Smooth muscle cell (in vitro differentiated cells): ENCODE results near the gene SCRG1. TPM values are rescaled to one million over a fixed set of nuclear protein-coding genes. Genes with fewer than 3 reads are reported as not detected.

Experiments used
- DNase-seq: peaks from one replicate; lab custom pipeline; 2025; ENCODE audit not compliant: unreplicated experiment; lab: John Stamatoyannopoulos, UW
- H2AFZ ChIP-seq: fragments of 200-600 bp; sonication (generic); 2 replicates; pipeline ENCODE4 v1.6.0; 2016; ENCODE audit warnings: antibody characterized with exemption, low read depth, mild to moderate bottlenecking
- H3F3A ChIP-seq: fragments of 200-600 bp; sonication (generic); 2 replicates; pipeline ENCODE4 v1.6.0; 2017; ENCODE audit warnings: antibody characterized with exemption, low read depth
- H3K27ac ChIP-seq: fragments of 200-600 bp; sonication (generic); 2 replicates; pipeline ENCODE4 v1.5.1; 2016; ENCODE audit warnings: low read depth, mild to moderate bottlenecking
- H3K27me3 ChIP-seq: fragments of 200-600 bp; sonication (generic); 2 replicates; pipeline ENCODE4 v1.6.1; 2016; ENCODE audit warnings: low read depth, mild to moderate bottlenecking
- H3K36me3 ChIP-seq: fragments of 200-600 bp; sonication (generic); 2 replicates; pipeline ENCODE4 v1.5.1; 2016; ENCODE audit warnings: low read depth
- H3K4me1 ChIP-seq: fragments of 200-600 bp; sonication (generic); 2 replicates; pipeline ENCODE4 v1.5.1; 2016; ENCODE audit warnings: low read depth
- H3K4me2 ChIP-seq: fragments of 200-600 bp; sonication (generic); 2 replicates; pipeline ENCODE4 v1.6.0; 2016; ENCODE audit warnings: mild to moderate bottlenecking
- H3K4me3 ChIP-seq: fragments of 200-600 bp; sonication (generic); 2 replicates; pipeline ENCODE4 v1.5.1; 2016; ENCODE audit warnings: mild to moderate bottlenecking
- H3K79me2 ChIP-seq: fragments of 200-600 bp; sonication (generic); 2 replicates; pipeline ENCODE4 v1.6.0; 2016; ENCODE audit warnings: low read depth, mild to moderate bottlenecking
- H3K9ac ChIP-seq: fragments of 200-600 bp; sonication (generic); 2 replicates; pipeline ENCODE4 v1.6.0; 2016; ENCODE audit warnings: low read depth
- H3K9me3 ChIP-seq: fragments of 200-600 bp; sonication (generic); replicated peaks from 2 replicates; pipeline ENCODE4 v1.5.1; 2016; ENCODE audit warnings: low read depth
- H4K20me1 ChIP-seq: fragments of 200-600 bp; sonication (generic); 2 replicates; pipeline ENCODE4 v1.6.0; 2016; ENCODE audit warnings: low read depth
- WGBS: methylation state at CpG from one replicate; pipeline ENCODE4 v1.1.7; 2016; ENCODE audit warnings: low lambda C conversion rate; 5-methylcytosine and 5-hydroxymethylcytosine counted together
- polyA plus RNA-seq: library from polyadenylated mRNA; unstranded; fragments of >200 nt; fragmentation: Nextera tagmentation; extraction: Ambion mirVana; gene quantifications from 2 replicates; pipeline ENCODE4 v1.2.1, GENCODE V29; 2016
- total RNA-seq: library from RNA; depleted of rRNA; stranded (reverse); fragments of >200 nt; gene quantifications from 2 replicates; pipeline ENCODE4 v1.2.3, GENCODE V29; 2014
- TF ChIP-seq, protein P1 (sequence below): fragments of 200-600 bp; sonication (generic); IDR thresholded peaks from 2 replicates; pipeline ENCODE4 v1.5.1; 2017; ENCODE audit warnings: borderline replicate concordance, mild to moderate bottlenecking, antibody characterized with exemption; ENCODE audit not compliant: insufficient read depth, poor library complexity, severe bottlenecking

Gene SCRG1
- total and polyA plus RNA-seq, 2 experiments from 2014 or later = 3.1 to 18.5 TPM

DNA sequence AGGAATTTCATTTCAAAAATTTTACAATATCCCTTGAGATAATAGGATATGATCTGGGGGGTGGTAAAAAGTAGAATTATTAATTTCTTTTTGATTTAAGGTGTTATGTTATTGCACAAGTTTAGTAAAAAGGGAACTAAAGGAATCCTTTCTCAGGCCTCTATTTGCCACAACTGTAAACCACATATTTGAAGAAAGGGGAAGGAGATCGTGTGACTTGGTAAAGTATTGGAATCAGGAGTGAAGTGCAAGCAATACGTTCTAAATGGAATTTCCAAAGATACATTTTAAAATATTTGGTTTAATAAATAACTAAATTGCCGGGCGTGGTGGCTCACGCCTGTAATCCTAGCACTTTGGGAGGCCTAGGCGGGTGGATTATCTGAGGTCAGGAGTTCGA lies 35.3 kb upstream of the SCRG1 start:
- Histone ChIP-seq H3K9me3 (no peaks in the 10 kb centered on the region), H3K9ac (no peak overlapping the region), H4K20me1 (no peaks in the 10 kb centered on the region), H3K79me2 (no peaks in the 10 kb centered on the region), H3K4me2 (no peak overlapping the region), H3K27ac (no peak overlapping the region), H3F3A (no peaks in the 10 kb centered on the region), H3K27me3 (no peaks in the 10 kb centered on the region), H2AFZ (no peak overlapping the region), H3K36me3 (no peaks in the 10 kb centered on the region), H3K4me3 (no peak overlapping the region), H3K4me1 (no peaks in the 10 kb centered on the region)
- TF ChIP-seq, protein P1, sequence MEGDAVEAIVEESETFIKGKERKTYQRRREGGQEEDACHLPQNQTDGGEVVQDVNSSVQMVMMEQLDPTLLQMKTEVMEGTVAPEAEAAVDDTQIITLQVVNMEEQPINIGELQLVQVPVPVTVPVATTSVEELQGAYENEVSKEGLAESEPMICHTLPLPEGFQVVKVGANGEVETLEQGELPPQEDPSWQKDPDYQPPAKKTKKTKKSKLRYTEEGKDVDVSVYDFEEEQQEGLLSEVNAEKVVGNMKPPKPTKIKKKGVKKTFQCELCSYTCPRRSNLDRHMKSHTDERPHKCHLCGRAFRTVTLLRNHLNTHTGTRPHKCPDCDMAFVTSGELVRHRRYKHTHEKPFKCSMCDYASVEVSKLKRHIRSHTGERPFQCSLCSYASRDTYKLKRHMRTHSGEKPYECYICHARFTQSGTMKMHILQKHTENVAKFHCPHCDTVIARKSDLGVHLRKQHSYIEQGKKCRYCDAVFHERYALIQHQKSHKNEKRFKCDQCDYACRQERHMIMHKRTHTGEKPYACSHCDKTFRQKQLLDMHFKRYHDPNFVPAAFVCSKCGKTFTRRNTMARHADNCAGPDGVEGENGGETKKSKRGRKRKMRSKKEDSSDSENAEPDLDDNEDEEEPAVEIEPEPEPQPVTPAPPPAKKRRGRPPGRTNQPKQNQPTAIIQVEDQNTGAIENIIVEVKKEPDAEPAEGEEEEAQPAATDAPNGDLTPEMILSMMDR = no peak
- DNase-seq = no peak
- WGBS = 95% methylated on average over 7 of the region's 7 CpGs

GRCh38 chr4:173433447-173433846 lies 34.5 kb upstream of the SCRG1 start:
- no peaks in the 10 kb centered on the region for H3K27me3 ChIP-seq
- H3K79me2 ChIP-seq = no peaks in the 10 kb centered on the region
- DNase-seq = no peak
- no peak overlapping the region for H3K27ac ChIP-seq
- no peak overlapping the region for H3K4me2 ChIP-seq
- no peak overlapping the region for H3K9ac ChIP-seq
- no peaks in the 10 kb centered on the region for H3K9me3 ChIP-seq
- no peaks in the 10 kb centered on the region for H3K4me1 ChIP-seq
- TF ChIP-seq, protein P1 = no peak
- H3K4me3 ChIP-seq = no peak overlapping the region
- no peaks in the 10 kb centered on the region for H4K20me1 ChIP-seq
- no peaks in the 10 kb centered on the region for H3K36me3 ChIP-seq
- 86% methylated on average over 3 of the region's 3 CpGs for WGBS
- no peaks in the 10 kb centered on the region for H3F3A ChIP-seq
- H2AFZ ChIP-seq = no peak overlapping the region

DNA sequence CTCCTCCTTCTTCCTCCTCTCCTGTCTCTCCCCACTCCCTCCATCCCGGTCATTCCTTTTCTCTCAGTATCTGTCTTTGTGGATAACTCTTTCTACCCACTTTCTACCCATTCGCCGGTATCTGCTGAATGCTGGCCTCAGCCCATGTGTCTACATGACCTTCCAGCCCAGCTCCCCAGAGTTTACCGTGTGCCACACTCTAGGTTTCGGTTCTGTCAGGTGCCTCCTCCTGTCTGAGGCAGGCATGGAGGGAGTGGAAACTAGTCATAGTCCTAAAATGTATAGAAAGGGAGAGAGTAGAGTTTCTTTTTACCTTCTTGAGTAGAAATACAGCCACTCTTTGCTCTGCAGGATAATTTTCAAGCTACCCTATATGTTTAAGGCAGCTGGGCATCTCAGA lies 33.5 kb upstream of the SCRG1 start:
- no peaks in the 10 kb centered on the region for H3K36me3 ChIP-seq
- no peak overlapping the region for H3K4me2 ChIP-seq
- 93% methylated on average over 5 of the region's 5 CpGs for WGBS
- TF ChIP-seq, protein P1 = no peak
- no peak for DNase-seq
- no peaks in the 10 kb centered on the region for H3K79me2 ChIP-seq
- H3K9ac ChIP-seq = no peak overlapping the region
- H3K27me3 ChIP-seq = no peaks in the 10 kb centered on the region
- H3K9me3 ChIP-seq = no peaks in the 10 kb centered on the region
- no peaks in the 10 kb centered on the region for H4K20me1 ChIP-seq
- no peak overlapping the region for H2AFZ ChIP-seq
- no peaks in the 10 kb centered on the region for H3K4me1 ChIP-seq
- no peaks in the 10 kb centered on the region for H3F3A ChIP-seq
- H3K4me3 ChIP-seq = no peak overlapping the region
- H3K27ac ChIP-seq = no peak overlapping the region

DNA sequence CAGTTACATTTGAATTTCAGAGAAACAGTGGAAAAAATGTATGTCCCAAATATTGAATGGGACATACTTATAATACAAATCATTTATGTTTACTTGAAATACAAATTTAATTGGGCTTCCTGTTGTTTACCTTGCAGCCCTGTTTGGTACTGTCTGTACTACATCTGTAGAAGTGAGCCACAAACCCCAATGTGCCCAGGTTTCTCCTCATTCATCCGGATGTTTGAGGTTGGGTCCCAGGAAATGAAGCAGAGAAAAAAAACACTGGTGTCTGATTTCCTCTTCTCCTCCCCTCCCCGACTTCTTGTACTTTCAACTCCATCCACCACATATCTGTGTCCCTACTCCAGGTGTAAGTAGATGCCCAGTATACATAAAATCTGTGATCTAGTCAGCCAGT lies 27.1 kb upstream of the SCRG1 start:
- Histone ChIP-seq H3K79me2 (no peaks in the 10 kb centered on the region), H3K27ac (no peak overlapping the region), H3K4me1 (no peaks in the 10 kb centered on the region), H3K4me2 (no peak overlapping the region), H4K20me1 (no peaks in the 10 kb centered on the region), H3F3A (peaks cover 10% of the 10 kb centered on the region), H3K9me3 (no peaks in the 10 kb centered on the region), H3K27me3 (no peaks in the 10 kb centered on the region), H3K36me3 (no peaks in the 10 kb centered on the region), H3K4me3 (no peak overlapping the region), H3K9ac (no peak overlapping the region), H2AFZ (no peak overlapping the region)
- 97% methylated on average over 2 of the region's 2 CpGs for WGBS
- TF ChIP-seq, protein P1 = no peak
- DNase-seq = no peak
